ENCODE measurements around the gene NLRC3.
A peak's percentile ranks its signal among the peaks of the same experiment; 100 is the strongest.
"Not testable (repeated sequence)": the region's sequence is repeated elsewhere in the genome, so short reads cannot be mapped to it uniquely, and the experiment has no call there.

NLRC3 gene

GRCh38 chr16:3577302-3577752 lies at the start of gene NLRC3:
Gene NLRC3 (minus strand): TSS chr16:3577403. CDS start chr16:3565036, 12,367 bp downstream.
- peak; percentile 60 to 68 for DNase-seq

- no peak for DNase-seq
These were observed 48.9 kb upstream of the NLRC3 start for GRCh38 chr16:3625911-3626732.

- DNase-seq, result no peak
These were observed 48.1 kb upstream of the NLRC3 start for GRCh38 chr16:3625331-3625730.

GRCh38 chr16:3623642-3624041 lies 46.4 kb upstream of the NLRC3 start:
- no peak for DNase-seq

- no peak for DNase-seq
These were observed 41.6 kb upstream of the NLRC3 start for GRCh38 chr16:3618769-3619141.

- no peak for DNase-seq
These were observed 35.6 kb upstream of the NLRC3 start for GRCh38 chr16:3612510-3613466.

- DNase-seq, result peak; percentile 90 to 93
These were observed 34.2 kb upstream of the NLRC3 start, which contains the start of gene SLX4 for GRCh38 chr16:3611146-3611975. Gene SLX4 (minus strand): TSS chr16:3611606. CDS start chr16:3608964, 2,642 bp downstream.

GRCh38 chr16:3610698-3611145 lies 33.5 kb upstream of the NLRC3 start:
- peak in 1 of 2 experiments; percentile 22 for DNase-seq

GRCh38 chr16:3609895-3610697 lies 32.9 kb upstream of the NLRC3 start:
- no peak for DNase-seq

- not testable (repeated sequence) for DNase-seq
These were observed 31.8 kb upstream of the NLRC3 start for GRCh38 chr16:3608976-3609375.

- no peak for DNase-seq
These were observed 30.9 kb upstream of the NLRC3 start for GRCh38 chr16:3608069-3608468.

- no peak for DNase-seq
These were observed 30.4 kb upstream of the NLRC3 start for GRCh38 chr16:3607634-3608033.

- no peak for DNase-seq
These were observed 30.0 kb upstream of the NLRC3 start for GRCh38 chr16:3607161-3607560.

GRCh38 chr16:3606441-3606840 lies 29.2 kb upstream of the NLRC3 start:
- DNase-seq, result no peak

- DNase-seq, result no peak
These were observed 25.1 kb upstream of the NLRC3 start for GRCh38 chr16:3602320-3602653.

- no peak for DNase-seq
These were observed 24.6 kb upstream of the NLRC3 start for GRCh38 chr16:3601614-3602319.

- DNase-seq, result no peak
These were observed 22.7 kb upstream of the NLRC3 start for GRCh38 chr16:3599922-3600321.

- DNase-seq, result no peak
These were observed 21.9 kb upstream of the NLRC3 start for GRCh38 chr16:3599121-3599520.

- DNase-seq, result no peak
These were observed 21.0 kb upstream of the NLRC3 start for GRCh38 chr16:3598236-3598635.

- no peak for DNase-seq
These were observed 20.5 kb upstream of the NLRC3 start for GRCh38 chr16:3597676-3598075.

GRCh38 chr16:3597226-3597625 lies 20.0 kb upstream of the NLRC3 start:
- no peak for DNase-seq

Measured in activated T-cell treated with anti-CD3 and anti-CD28 coated beads, Interleukin-2, amount 50 U/mL, for 48 hours (primary cell).